ENCODE results near the gene TNS1.

Gene TNS1

GRCh38 chr2:217923007-217923686 is 79.6 kb downstream of the TNS1 start:
- TF ChIP-seq BHLHE40 (IDR thresholded peaks at IDR 0.05; ENCODE audit: borderline replicate concordance) (no peak), SP1 (IDR thresholded peaks at IDR 0.05) (no peak)
- no peak for DNase-seq (ENCODE audit: extremely low spot score)
- POLR2A ChIA-PET: no interaction called here
- CTCF ChIA-PET: no interaction called here

- TF ChIP-seq FOXM1 (IDR thresholded peaks at IDR 0.05; ENCODE audit: borderline replicate concordance) (no peak), ARNT (IDR thresholded peaks at IDR 0.05) (no peak), HDGF (IDR thresholded peaks at IDR 0.05; ENCODE audit: borderline replicate concordance) (no peak), CTBP1 (IDR thresholded peaks at IDR 0.05; ENCODE audit: borderline replicate concordance) (no peak), NFRKB (IDR thresholded peaks at IDR 0.05) (no peak), L3MBTL2 (conservative IDR thresholded peaks at IDR 0.05) (no peak), SUZ12 (IDR thresholded peaks at IDR 0.05) (no peak), LEF1 (IDR thresholded peaks at IDR 0.05; ENCODE audit: borderline replicate concordance) (no peak), FOXK2 (IDR thresholded peaks at IDR 0.05) (no peak), FOXA1 (IDR thresholded peaks at IDR 0.05) (no peak), SP1 (IDR thresholded peaks at IDR 0.05) (no peak), ELF4 (IDR thresholded peaks at IDR 0.05) (no peak)
- ChIA-PET CTCF (no interaction called here), POLR2A (no interaction called here)
- DNase-seq (ENCODE audit: extremely low spot score): no peak
Observed at GRCh38 chr2:217922101-217923006, 80.4 kb downstream of the TNS1 start.

GRCh38 chr2:217920879-217921603 is 81.8 kb downstream of the TNS1 start:
- ChIA-PET CTCF (interaction anchor here (1.3 kb wide), 1 partner anchor 73 kb away, joined by 6 read pairs; no protein-coding TSS in a partner anchor), POLR2A (interaction anchor here (0.7 kb wide), 1 partner anchor 11 kb away, joined by 3 read pairs; no protein-coding TSS in a partner anchor)
- no peak for TF ChIP-seq BHLHE40 (IDR thresholded peaks at IDR 0.05; ENCODE audit: borderline replicate concordance)
- no peak for TF ChIP-seq HDGF (IDR thresholded peaks at IDR 0.05; ENCODE audit: borderline replicate concordance)
- TF ChIP-seq FOXA1 (IDR thresholded peaks at IDR 0.05): no peak
- DNase-seq (ENCODE audit: extremely low spot score): no peak

GRCh38 chr2:217919781-217920351 is 82.9 kb downstream of the TNS1 start:
- TF ChIP-seq BHLHE40 (IDR thresholded peaks at IDR 0.05; ENCODE audit: borderline replicate concordance): no peak
- TF ChIP-seq SP1 (IDR thresholded peaks at IDR 0.05): no peak
- POLR2A ChIA-PET: interaction anchor here (0.7 kb wide), 1 partner anchor 9 kb away, joined by 3 read pairs; no protein-coding TSS in a partner anchor
- CTCF ChIA-PET: interaction anchor here (1.3 kb wide), 1 partner anchor 74 kb away, joined by 6 read pairs; no protein-coding TSS in a partner anchor
- DNase-seq (ENCODE audit: extremely low spot score): no peak

- ChIA-PET CTCF (no interaction called here), POLR2A (no interaction called here)
- TF ChIP-seq L3MBTL2 (conservative IDR thresholded peaks at IDR 0.05) (no peak), CTBP1 (IDR thresholded peaks at IDR 0.05; ENCODE audit: borderline replicate concordance) (no peak), TARDBP (IDR thresholded peaks at IDR 0.05) (no peak), PKNOX1 (IDR thresholded peaks at IDR 0.05) (no peak), SUZ12 (IDR thresholded peaks at IDR 0.05) (no peak), NFRKB (IDR thresholded peaks at IDR 0.05) (no peak), FOXK2 (IDR thresholded peaks at IDR 0.05) (no peak), BHLHE40 (IDR thresholded peaks at IDR 0.05; ENCODE audit: borderline replicate concordance) (no peak), HDGF (IDR thresholded peaks at IDR 0.05; ENCODE audit: borderline replicate concordance) (no peak), ELF4 (IDR thresholded peaks at IDR 0.05) (no peak), ZNF384 (IDR thresholded peaks at IDR 0.05) (no peak), ARNT (IDR thresholded peaks at IDR 0.05) (no peak)
- no peak for DNase-seq (ENCODE audit: extremely low spot score)
Observed at GRCh38 chr2:217919204-217919603, 83.6 kb downstream of the TNS1 start.

- POLR2A ChIA-PET: no interaction called here
Observed at GRCh38 chr2:217918308-217919024, 84.3 kb downstream of the TNS1 start.

More at GRCh38 chr2:217918308-217919024, 84.3 kb downstream of the TNS1 start:
- DNase-seq (ENCODE audit: extremely low spot score): peak; percentile 53
- TF ChIP-seq SP1 (IDR thresholded peaks at IDR 0.05): no peak
- CTCF ChIA-PET: interaction anchor here (0.6 to 1.2 kb wide), 2 partner anchors 9 to 14 kb away, joined by 3 read pairs; no protein-coding TSS in a partner anchor

Data from HEK293T (cell line).